CD4-positive, alpha-beta T cell treated with Interleukin-6 for 4 hours (primary cell): ENCODE data around the gene GRIK1.

ENCODE experiments used
- DNase-seq: peaks from one replicate; pipeline ENCODE4 v3.0.0-alpha.2; 2020; ENCODE audit warnings: mixed read lengths

GRIK1 gene

DNA sequence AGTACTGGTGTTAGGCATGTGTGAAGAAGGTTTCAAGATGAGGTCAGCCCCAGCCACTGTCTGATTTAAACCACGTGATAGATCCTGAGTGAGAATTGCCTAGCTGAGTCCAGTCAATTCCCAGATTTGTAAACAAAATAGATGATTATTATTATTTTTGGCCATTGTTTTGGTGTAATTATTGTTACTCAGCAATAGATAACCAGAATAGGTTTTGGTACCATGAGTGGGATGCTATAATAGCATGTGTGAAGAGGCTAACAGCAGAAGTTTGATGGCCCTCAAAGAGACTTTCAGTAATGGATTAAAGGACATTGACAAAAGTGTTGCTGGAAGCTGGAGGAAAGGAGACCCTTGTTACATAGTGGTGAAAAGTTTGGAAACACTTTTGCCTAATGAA is 426.3 kb downstream of the GRIK1 start:
- no peak for DNase-seq

DNA sequence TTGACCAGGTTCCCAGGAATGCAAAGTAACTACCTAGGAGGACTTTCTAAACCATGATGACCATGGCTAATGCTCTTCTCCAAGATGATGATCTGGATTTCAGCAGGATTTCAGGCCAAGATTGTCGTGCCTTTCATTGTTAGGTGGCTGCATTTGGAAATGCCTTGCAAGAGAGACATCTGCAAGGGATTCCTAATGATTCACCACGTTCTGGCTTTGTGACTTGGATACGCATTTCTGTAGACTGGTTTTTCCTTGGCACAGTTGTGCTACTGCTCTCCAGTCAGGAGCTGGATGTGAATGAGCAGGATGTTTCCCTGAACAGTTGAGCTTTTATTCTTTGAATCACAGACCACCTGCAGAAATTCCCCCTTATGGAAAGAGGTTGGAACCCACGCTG is 428.7 kb downstream of the GRIK1 start:
- no peak for DNase-seq

DNA sequence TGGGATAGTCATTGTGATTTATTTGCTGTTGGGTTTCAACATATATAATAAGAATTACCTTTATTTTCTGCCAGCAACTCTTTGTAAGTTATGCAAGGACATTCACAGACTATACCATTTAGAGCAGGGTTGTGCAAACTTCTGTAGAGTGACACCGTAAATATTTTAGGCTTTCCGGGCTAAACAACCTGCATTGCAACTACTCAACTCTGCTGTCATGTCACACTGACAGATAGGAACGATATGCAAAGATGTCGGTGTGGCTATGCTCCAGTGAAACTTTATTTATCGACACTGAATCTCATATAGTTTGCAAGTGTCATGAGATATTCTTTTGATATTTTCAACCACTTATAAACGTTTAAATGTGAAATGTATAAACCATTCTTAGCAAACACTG is 430.7 kb downstream of the GRIK1 start:
- no peak for DNase-seq

DNA sequence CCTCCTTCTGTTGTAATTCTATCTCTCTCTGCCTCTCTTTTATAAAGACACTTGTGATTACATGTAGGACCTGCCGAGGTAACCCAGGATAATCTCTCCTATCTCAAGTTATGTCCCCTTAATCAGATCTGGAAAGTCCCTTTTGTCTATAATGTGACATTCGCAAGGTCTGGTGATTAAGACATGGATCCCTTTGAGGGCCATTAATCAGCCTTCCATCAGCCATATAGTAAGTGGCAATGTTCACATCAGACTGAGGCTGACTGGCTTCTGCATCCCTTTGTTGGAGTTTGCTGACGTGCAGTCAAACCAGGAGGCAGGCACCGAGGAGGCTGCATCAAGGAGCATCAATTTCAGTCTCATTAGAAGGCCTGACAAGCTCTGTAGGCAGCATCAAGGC is 431.5 kb downstream of the GRIK1 start:
- DNase-seq: no peak

- no peak for DNase-seq
Observed at GRCh38 chr21:29506947-29507346, 432.8 kb downstream of the GRIK1 start.

GRCh38 chr21:29506214-29506613 is 433.6 kb downstream of the GRIK1 start:
- no peak for DNase-seq

DNA sequence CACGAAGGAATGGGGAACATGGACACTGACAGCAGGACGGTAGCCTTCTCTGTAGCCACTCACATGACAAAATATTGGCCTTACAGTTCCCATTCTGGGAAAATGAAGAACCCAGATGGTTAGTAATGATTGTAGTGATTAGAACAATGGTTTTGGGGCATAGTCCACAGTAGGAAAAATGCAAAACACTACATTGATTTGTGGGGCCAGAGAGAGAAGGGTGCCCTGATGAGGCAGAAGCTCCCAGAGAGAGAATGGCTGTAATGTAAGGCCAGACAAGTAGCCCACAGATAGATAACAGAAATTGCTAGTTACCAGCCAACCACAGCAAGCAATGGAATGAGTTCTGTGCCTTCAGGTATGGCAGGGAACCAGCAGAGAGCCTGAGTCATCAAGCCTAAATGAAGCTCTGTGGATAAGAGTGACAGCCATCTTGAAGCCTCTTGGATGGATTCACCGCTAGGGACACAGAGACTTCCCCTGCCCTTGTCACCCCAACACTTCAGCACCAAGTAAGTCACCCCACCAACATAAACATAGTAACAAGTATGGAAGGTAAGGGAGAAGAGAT is 435.0 kb downstream of the GRIK1 start:
- DNase-seq: no peak

GRCh38 chr21:29501451-29501850 is 438.3 kb downstream of the GRIK1 start:
- DNase-seq: no peak

DNA sequence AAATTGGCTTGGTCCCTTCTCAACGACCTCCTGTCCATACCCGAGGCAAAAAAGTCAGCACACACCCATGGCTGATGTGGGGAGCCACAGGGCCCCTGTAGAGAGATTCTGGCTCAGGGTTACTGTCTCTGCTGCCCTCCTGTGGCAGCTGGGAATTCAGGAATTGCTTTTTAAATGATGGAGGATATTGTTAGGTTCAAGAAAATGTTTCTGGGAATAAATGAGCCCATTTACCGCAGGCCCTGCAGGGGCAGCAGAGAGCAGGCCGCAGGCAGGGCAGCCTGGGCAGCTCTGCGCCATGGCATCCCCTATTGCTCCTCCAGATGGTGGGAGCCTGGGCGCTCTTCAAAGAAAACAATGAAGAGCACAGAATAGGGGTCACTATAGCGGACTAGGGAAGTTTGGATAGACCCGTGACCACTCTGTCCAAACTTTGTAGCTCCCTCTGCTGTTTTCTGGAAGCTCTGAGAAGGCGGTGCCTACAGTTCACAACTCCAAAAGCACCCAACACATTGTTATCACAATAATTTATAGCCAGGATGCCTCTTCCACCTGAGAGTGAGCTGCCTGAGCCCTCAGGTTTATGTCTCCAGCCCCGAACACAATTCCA is 440.0 kb downstream of the GRIK1 start:
- no peak for DNase-seq

GRCh38 chr21:29499229-29499628 is 440.6 kb downstream of the GRIK1 start:
- DNase-seq: no peak

DNA sequence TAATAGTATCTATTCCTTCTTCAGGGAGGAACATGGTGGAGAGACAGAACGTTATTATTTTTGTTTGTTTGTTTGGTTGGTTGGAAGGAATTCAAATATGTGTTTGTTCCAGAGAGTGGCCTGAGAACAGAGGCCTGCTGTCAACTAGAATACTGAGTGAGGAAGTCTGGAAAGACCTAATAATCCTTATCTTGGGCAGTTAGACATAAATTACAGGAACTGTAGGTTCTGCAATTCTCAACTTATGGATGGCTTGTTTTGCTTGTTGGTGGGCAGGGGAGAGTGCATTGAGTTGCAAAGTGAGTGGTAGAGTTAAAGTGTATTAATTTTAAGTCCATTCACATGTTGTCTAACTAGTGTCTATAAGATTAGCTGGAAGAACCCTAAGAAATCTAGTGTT is 443.5 kb downstream of the GRIK1 start:
- DNase-seq: no peak

DNA sequence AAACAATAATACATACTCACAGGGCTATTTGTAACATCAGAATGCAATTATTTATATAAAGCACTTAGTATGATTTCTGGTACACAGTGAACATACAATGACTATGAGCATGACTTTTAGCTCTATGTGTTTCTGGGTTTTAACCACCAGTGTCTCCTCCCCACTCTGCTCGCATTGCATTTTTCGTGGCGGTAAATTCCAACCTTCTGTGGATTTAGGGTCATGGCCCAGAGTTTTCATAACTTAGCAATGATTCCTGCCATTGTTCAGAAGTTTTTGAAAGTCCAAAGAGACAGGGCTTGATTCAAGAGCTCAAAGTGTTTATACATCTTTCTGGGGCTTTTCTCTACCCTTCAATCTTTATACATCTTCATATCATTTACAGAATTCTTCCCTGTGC is 449.8 kb downstream of the GRIK1 start:
- no peak for DNase-seq

DNA sequence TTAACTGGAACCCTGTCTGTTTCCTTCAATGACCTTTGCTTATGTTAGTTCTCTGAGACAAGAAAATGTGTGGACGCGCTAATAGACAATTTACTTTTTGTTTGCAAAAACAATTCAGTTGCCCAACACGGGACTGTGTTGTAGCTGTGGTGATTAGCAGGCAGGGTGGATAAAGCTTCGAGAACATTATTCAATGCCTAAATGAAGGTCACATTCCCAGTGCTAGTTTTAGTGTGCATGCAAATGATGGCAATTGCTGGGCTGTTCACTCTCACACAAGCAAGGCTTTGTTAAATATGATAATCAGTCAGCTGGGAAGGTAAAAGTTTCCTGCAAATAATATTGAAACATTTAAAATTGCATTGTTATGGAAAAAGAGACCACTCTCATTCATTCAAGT is 452.6 kb downstream of the GRIK1 start:
- DNase-seq: no peak
